ENCODE data around the gene PAOX.

Gene PAOX

DNA sequence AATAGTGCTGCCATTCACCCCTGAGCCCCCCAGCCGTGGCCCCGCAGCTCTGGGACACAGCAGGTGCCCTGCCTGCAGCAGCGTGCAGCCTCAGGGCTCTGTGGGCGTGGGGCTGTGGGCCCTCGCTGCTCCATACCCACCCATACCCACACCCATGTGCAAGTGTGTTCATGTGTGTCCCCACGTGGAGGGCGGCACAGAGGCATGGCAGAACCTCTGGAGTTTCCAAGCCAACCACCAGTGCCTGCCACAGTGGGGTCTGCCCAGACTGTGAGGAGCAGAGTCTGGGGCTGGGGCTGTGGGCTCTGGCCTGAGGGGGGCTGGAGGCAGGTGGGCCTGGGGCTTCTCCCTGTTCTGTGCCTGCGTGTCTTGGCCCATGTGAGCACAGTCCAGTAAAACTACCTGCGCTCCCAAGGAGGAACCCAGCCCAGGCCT, 29.5 kb upstream of the PAOX start:
- DNase-seq (ENCODE audit: low spot score) = no peak

DNA sequence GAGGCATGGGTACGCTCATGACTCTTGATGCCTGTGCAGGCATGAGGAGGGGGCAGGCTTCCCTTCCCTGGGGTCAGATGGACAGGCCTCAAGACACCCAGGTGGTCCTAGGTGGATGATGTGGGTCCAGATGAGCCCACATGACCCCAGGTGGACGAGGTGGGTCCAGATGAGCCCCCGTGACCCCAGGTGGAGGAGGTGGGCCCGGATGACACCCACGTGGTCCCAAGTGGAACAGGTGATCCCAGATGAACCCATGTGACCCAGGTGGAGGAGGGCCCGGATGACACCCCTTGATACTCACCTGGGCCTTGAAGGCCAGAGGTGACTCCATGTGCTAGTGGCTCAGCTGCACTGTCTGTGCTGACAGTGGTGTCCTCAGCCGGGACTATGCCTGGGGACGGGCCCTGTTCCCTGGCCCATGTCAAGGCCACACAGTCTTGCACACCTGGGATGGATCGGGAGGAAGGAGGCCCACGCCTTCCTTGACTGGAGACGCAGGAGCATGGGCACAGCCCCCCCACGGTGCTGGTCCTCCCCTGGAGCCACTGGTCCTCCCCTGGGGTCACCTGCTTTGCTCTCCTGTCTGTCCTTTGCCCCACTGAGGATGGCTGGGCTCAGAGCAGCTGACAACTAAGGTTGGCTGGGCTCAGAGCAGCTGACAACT, 28.6 kb upstream of the PAOX start:
- no peak for DNase-seq (ENCODE audit: low spot score)

DNA sequence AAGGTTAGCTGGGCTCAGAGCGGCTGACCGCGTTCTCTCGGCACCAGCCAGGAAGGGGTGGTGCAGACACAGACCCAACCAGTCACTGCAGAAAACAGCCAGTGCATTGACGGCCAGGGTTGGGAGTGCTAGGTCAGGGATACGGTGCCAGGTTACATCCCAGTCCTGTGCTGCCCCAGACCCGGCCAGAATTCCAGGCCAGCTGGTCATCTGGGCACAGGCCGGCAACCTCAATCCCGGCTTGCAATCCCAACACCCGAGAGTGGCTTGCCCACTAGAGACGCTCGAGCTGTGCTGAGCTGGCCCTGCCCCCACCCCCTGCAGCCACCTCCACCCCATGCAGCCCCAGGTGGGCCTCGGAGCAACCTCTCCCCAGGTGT, 28.1 kb upstream of the PAOX start:
- DNase-seq (ENCODE audit: low spot score) = no peak

DNA sequence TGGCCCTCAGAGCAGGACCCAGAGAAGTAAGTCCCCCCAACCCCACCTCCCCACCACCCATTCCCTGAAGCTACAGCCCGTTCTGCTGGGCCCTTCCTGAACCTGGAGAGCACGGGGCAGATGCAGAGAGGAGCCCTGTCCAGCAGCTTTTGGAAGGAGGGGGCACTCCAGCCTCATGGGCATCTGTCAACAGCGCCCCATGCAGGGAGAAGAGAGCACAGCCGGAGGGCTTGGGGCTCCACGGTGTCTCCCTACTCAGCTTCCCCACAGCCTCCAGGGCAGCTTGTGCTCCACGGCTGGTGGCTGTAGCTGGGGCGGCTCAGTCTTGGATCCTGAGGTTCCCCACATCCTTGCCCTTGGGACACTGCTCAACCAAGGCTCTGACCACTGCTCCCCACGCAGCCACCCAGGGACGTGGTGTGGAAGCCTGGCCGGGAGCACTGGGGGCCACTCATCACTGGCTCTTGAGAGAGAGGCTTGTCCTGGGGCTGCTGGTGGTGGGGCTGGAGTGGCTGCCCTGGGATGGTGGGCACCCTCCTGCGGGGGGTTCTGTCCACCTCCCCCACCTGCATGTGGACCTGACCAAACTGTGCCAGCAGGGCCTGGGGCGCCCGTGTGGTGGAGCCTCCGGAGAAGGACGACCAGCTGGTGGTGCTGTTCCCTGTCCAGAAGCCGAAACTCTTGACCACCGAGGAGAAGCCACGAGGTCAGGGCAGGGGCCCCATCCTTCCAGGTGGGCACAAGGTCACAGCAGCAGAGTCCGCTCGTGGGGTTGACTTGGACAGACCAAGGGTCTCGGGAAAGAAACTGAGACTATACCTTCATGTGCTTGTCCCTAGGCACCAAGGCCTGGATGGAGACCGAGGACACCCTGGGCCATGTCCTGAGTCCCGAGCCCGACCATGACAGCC, 27.4 kb upstream of the PAOX start:
- DNase-seq (ENCODE audit: low spot score) = no peak

DNA sequence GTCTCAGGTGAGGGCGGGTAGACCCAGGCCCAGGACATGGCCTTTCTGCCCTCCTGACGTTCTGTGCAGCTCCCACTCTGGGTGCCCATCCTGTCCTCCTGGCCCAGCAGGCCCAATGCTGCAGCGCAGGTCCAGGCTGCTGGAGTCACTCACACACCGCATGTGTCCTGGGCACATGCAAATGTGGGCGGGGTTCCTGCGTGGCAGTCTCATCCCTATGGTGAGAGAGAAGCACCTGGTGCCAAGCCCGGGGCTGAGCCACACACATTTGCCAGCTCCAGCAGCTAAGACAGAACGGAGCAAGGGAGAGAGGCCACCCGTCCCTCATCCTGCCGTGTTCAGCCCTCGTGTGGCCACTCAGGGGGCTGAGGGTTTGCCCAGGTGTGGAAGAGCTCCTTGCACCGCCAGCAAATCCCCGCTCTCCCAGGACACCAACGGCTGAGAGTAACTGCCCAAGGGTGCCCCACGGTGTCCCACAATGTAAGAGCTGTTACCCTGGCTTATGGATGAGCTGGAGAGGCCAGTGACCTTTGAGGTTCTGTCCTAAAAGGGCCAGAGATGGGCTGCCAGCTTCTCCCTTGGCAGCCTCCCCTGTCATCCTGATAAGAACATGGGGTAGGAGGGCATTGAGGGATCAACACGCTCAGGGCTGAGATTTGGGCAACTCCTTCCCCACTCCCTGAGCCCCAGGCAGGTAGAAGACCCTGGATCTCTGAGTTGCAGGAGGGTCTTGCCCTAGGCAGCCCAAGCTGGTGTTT, 25.7 kb upstream of the PAOX start:
- no peak for DNase-seq (ENCODE audit: low spot score)

GRCh38 chr10:133353988-133354605, 25.0 kb upstream of the PAOX start:
- DNase-seq (ENCODE audit: low spot score) = no peak

DNA sequence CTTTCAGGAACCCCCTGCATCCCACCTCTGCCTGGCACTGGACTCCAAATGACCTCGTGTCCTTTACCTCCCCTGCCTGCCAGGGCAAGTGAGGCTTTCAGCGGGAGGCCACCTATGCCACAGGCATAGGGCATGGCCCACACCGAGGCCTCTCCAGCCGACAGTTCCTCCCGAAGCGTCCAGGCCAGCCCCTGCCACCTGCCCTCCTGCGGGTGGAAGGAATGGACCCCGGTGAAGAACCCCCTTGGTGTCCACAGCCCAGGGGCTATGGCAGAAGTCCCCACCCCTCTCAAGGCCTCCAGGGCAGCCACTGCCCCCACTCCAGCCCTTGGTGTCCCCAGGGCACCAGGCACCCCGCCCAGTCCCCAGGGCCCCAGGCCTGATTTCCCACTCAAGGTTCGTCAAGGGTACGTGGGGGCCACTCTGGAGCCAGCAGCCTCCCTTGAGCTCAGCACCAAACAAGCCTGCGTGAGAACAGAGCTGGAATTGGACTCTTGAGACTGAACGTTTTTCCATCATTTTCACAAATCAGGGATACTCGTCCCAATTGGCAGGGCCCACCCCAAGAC, 24.3 kb upstream of the PAOX start:
- DNase-seq (ENCODE audit: low spot score) = no peak

- no peak for DNase-seq (ENCODE audit: low spot score)
Measured at GRCh38 chr10:133355266-133355665, 23.8 kb upstream of the PAOX start.

DNA sequence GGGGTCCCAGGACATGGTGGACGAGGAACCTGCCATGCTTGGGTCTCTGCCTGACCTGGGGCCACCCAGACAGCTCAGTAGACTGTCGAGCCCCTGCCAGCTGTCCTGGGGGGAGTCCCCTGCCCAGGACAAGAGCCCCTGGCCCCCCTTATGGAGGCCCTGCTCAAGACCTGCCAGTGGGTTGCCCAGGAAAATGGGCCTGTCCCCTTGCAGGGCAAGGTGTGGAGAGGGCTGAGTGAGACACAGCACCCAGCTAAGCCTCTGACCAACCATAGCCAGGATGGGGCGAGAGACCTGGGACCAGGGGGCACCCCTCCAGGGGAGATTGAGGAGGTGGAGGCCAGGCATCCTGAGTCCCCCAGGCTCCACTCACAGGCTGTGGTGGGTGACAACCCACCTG, 23.1 kb upstream of the PAOX start:
- DNase-seq (ENCODE audit: low spot score) = no peak

DNA sequence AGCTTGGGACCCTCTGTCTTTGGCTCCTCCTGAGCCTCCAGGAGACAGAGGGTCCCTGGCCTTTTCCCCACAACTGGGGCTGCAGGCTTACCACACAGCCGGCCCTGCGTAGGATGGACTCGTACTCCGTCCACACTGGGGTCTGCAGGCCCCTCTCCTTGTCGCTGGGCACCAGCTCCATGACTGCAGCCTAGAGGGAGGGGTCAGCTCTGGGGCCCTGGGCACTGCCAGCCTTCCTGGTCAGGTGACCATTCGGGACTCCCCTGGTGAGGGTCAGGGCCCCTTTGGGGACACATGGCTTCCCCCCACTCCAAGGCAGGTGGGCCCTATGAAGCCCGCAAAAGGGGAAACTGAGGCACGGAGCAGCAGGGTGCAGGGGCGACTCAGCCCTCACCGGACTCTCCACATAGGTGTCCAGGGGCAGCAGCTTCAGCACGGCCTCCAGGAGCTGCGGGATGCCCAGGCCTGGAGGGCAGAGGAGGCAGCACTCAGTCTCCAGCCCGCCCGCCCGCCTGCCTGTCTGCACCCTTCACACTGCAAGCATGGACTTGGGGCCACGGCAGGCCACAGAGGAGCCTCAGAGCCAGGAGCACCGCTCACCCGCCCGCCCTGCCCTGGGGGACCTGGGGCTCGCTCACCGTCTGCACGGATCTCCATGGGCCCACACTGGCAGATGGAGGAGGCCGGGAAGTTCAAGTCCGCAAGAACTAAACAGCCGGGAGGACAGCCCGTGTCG, 22.3 kb upstream of the PAOX start:
- no peak for DNase-seq (ENCODE audit: low spot score)

GRCh38 chr10:133357285-133358161, 21.5 kb upstream of the PAOX start, which contains the start of gene FUOM:
Gene FUOM (minus strand): TSS chr10:133358019. CDS start chr10:133358007, 12 bp downstream.
- peak; percentile 51 for DNase-seq (ENCODE audit: low spot score)

DNA sequence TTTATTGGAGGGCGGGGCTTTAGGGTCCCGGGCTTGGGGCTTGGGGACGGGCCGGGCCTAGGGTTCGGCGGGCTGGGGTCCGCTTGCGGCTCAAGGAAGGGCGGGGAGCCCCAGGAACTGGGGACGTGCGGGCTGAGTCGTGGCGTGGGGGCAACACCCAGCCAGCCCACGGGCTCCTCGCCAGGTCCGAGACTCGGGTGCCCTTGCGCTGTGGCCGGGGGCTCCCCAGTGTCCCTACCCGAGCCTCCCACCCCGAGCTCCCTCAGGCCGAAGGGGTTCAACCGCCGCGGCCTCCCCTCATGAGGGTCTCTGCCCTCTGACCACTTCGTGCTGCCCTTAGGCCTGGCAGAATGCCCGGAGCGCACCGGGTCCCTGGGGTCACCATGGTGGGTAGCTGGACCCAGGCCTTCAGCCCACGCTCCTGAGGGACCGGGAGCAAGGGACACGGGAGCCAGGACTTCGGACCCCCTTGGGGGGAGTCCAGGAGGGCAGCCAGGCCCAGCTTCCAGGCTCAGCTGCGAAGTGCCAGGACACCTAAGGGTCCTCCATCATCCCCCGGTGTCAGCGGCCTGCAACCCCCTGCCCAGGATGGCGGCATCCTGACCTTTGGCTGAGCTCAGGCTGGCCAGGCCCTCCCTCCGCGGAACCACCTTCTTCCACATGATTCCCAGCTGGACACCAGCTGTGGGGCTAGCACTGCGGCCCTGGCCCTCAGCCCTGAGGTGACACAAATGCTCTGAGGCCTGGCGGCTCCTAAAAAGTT, 20.7 kb upstream of the PAOX start:
- DNase-seq (ENCODE audit: low spot score) = no peak

GRCh38 chr10:133358925-133359310, 20.1 kb upstream of the PAOX start:
- no peak for DNase-seq (ENCODE audit: low spot score)

DNA sequence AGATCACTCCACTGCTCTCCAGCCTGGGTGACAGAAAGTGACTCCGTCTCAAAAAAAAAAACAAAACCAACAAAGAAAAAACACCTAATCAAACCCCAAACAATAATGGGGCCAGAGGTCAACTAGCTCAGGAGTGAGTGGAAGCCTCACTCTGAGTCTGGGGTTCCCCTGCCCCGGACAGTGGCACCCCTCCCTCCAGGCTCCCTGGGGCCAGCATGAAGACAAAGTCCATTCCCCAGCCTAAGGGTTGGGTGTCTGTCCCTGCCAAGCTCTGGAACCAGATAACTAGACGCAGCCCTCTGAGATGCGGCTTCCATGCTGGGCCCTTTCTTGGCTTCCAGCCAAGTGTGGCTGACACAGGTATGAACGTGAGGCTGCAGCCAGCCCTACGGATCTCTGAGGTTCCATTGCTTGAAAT, 19.5 kb upstream of the PAOX start:
- peak; percentile 59 for DNase-seq (ENCODE audit: low spot score)

DNA sequence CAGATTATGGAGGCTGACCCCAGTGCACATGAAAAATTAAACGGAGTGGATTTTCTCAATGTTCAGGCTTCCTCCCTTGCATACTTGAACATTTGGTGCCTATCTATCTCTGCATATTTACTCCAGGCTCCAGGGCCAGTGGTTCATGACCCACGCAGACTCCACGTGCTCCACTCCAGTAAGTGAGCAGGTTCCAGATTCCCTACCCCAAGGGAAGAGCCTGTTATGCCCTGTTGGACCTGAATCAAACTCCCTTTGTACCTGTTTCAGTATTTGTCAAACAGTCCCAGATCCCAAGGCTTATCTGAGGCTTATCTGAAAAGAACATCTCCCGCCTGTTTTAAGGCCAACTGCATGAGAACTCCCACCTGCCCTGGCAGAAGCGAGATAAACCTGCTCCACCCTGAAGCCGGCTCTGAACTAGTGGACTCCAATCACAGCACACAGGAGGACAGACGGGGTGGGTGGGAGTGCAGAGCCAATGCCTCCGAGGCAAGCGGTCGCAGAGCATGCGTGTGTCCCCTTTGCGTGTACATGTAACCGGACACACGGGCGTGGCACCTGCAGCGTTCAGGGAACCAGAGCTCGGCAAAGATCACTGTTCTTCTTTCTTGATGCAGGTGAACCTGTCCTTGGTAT, 19.0 kb upstream of the PAOX start:
- DNase-seq (ENCODE audit: low spot score) = no peak

- DNase-seq (ENCODE audit: low spot score) = no peak
Measured at GRCh38 chr10:133361227-133361626, 17.8 kb upstream of the PAOX start.

DNA sequence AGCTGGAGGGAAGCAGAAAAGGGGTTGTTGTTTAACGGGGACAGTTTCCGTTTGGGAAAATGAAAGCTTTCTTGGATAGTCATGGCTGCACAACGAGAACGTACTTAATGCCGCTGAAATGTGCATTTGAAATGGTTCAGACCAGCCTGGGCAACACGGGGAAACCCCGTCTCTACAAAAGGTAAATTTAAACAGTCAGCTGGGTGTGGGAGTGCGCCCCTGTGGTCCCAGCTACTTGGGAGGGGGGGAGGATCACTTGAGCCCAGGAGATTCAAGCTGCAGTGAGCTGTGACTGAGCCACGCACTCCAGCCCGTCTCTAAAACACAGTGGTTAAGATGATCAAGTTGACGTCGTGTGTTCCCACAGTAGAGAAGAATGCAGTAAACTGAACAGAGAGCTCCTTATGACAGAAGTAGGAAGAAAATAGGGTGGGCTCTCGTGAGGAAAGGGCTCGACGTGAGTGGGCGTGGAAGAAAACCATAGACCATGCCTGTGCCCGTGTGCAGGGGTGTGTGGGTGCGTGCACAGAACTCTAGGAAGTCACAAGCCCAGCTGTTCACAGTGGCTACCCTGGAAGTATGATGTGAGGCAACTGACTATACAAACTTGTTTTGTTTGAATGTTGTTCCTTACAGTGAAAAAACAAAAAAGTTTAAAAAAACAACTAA, 17.2 kb upstream of the PAOX start:
- DNase-seq (ENCODE audit: low spot score) = no peak

- no peak for DNase-seq (ENCODE audit: low spot score)
Measured at GRCh38 chr10:133362846-133363245, 16.2 kb upstream of the PAOX start.
